ENCODE data around the gene CHMP5.

The CHMP5 gene

GRCh38 chr9:33264473-33265177 lies at the start of gene CHMP5, which contains the start of gene BAG1:
Gene CHMP5 (plus strand): TSS chr9:33265049. CDS start chr9:33265079, 30 bp downstream.
Gene BAG1 (minus strand): TSS chr9:33264708.
- peak; percentile 100 for DNase-seq

GRCh38 chr9:33220681-33221567 lies 43.9 kb upstream of the CHMP5 start:
- DNase-seq = no peak

- no peak for DNase-seq
Measured at GRCh38 chr9:33221568-33221884, 43.3 kb upstream of the CHMP5 start.

GRCh38 chr9:33222031-33222430 lies 42.8 kb upstream of the CHMP5 start:
- DNase-seq = no peak

- no peak for DNase-seq
Measured at GRCh38 chr9:33223696-33224095, 41.2 kb upstream of the CHMP5 start.

GRCh38 chr9:33225319-33226147 lies 39.3 kb upstream of the CHMP5 start:
- peak; percentile 52 for DNase-seq

- no peak for DNase-seq
Measured at GRCh38 chr9:33227008-33227398, 37.8 kb upstream of the CHMP5 start.

GRCh38 chr9:33227741-33228140 lies 37.1 kb upstream of the CHMP5 start:
- no peak for DNase-seq

- no peak for DNase-seq
Measured at GRCh38 chr9:33228606-33229005, 36.2 kb upstream of the CHMP5 start.

- no peak for DNase-seq
Measured at GRCh38 chr9:33229359-33230114, 35.3 kb upstream of the CHMP5 start.

GRCh38 chr9:33230756-33231622 lies 33.9 kb upstream of the CHMP5 start:
- DNase-seq = no peak

GRCh38 chr9:33231623-33231942 lies 33.3 kb upstream of the CHMP5 start:
- DNase-seq = no peak

GRCh38 chr9:33232815-33233214 lies 32.0 kb upstream of the CHMP5 start:
- DNase-seq = no peak

GRCh38 chr9:33233626-33234342 lies 31.1 kb upstream of the CHMP5 start:
- DNase-seq = no peak

- DNase-seq = no peak
Measured at GRCh38 chr9:33234511-33235467, 30.1 kb upstream of the CHMP5 start.

- no peak for DNase-seq
Measured at GRCh38 chr9:33236571-33236970, 28.3 kb upstream of the CHMP5 start.

- no peak for DNase-seq
Measured at GRCh38 chr9:33239921-33240320, 24.9 kb upstream of the CHMP5 start, which contains the start of gene SPINK4. Gene SPINK4 (plus strand): TSS chr9:33240167. CDS start chr9:33240209, 42 bp downstream.

GRCh38 chr9:33241298-33241697 lies 23.6 kb upstream of the CHMP5 start:
- DNase-seq = no peak

- DNase-seq = no peak
Measured at GRCh38 chr9:33242609-33243134, 22.2 kb upstream of the CHMP5 start.
